ENCODE results near the gene C2orf92. TPM values are rescaled to one million over a fixed set of nuclear protein-coding genes. Genes with fewer than 3 reads are reported as not detected.
"Not testable (repeated sequence)": the region's sequence is repeated elsewhere in the genome, so short reads cannot be mapped to it uniquely, and the experiment has no call there.

Gene C2orf92
- total RNA-seq, 1 donor from 2014 or later = 20.0 TPM

DNA sequence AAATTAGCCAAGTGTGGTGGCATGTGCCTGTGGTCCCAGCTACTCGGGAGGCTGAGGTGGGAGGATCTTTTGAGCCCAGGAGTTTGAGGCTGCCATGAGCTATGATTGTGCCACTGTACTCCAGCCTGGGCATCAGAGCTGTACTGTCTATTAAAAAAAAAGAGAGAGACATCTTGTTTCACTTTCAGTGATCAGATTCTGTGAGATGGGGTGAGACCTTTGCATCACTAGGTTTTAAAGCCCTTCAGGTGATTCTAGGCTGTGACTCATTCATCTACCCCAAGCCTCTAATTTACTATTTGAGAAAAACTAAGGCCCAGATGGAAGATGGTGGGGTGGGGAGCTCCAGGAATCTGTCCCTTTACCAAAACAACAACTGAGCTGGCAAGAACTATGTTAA, 7.1 kb downstream of the C2orf92 start:
- TF ChIP-seq CTCF (IDR thresholded peaks at IDR 0.05; ENCODE audit: unreplicated experiment) = no peak
- Mint-ChIP-seq H3K27ac (no peak overlapping the region), H3K27me3 (ENCODE audit: low read depth) (no peaks in the 10 kb centered on the region), H3K4me3 (no peak overlapping the region), H3K36me3 (peaks cover 8% of the 10 kb centered on the region), H3K9me3 (peaks cover 23% of the 10 kb centered on the region), H3K4me1 (peaks cover 23% of the 10 kb centered on the region)
- DNase-seq (ENCODE audit: low spot score in 2 of 2, unreplicated experiment in 2 of 2) = no peak

- H3K27ac Mint-ChIP-seq = no peak overlapping the region
- DNase-seq (ENCODE audit: low spot score in 2 of 2, unreplicated experiment in 2 of 2) = no peak
- H3K9me3 Mint-ChIP-seq = peaks cover 32% of the 10 kb centered on the region
- no peak overlapping the region for H3K4me3 Mint-ChIP-seq
- no peaks in the 10 kb centered on the region for H3K27me3 Mint-ChIP-seq (ENCODE audit: low read depth)
- peaks cover 8% of the 10 kb centered on the region for H3K36me3 Mint-ChIP-seq
- peaks cover 23% of the 10 kb centered on the region for H3K4me1 Mint-ChIP-seq
- TF ChIP-seq CTCF (IDR thresholded peaks at IDR 0.05; ENCODE audit: unreplicated experiment) = no peak
Measured at GRCh38 chr2:97677480-97677879, 8.0 kb downstream of the C2orf92 start.

GRCh38 chr2:97678298-97678697, 8.8 kb downstream of the C2orf92 start:
- no peak overlapping the region for H3K27ac Mint-ChIP-seq
- no peak for DNase-seq (ENCODE audit: low spot score in 2 of 2, unreplicated experiment in 2 of 2)
- peaks cover 35% of the 10 kb centered on the region for H3K9me3 Mint-ChIP-seq
- H3K4me1 Mint-ChIP-seq = peaks cover 19% of the 10 kb centered on the region
- peaks cover 8% of the 10 kb centered on the region for H3K36me3 Mint-ChIP-seq
- no peak for TF ChIP-seq CTCF (IDR thresholded peaks at IDR 0.05; ENCODE audit: unreplicated experiment)
- H3K4me3 Mint-ChIP-seq = no peak overlapping the region
- no peaks in the 10 kb centered on the region for H3K27me3 Mint-ChIP-seq (ENCODE audit: low read depth)

DNA sequence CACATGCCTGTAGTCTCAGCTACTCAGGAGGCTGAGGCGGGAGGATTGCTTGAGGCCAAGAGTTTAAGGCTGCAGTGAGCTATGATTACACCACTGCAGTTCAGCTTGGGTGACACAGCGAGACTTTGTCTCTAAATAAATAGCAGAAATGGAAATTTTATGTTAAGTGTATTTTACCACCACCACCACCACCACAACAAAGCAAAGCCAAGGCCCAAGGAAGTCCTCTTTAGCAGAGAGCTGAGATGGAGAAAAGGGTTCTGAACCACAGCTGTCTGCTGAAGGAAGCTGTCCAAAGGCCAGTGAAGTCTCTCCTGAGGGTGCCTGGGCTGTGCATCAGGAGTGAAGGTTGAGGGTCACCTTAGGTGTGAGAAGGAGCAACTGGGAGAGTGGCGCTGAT, 17.7 kb downstream of the C2orf92 start:
- H3K36me3 Mint-ChIP-seq; H3K27me3 Mint-ChIP-seq (ENCODE audit: low read depth); H3K4me3 Mint-ChIP-seq; H3K9me3 Mint-ChIP-seq; H3K27ac Mint-ChIP-seq: not testable (repeated sequence)
- peak in 1 of 2 experiments; percentile 2 for DNase-seq (ENCODE audit: low spot score in 2 of 2, unreplicated experiment in 2 of 2)
- H3K4me1 Mint-ChIP-seq = peaks cover 15% of the 10 kb centered on the region

- no peak for TF ChIP-seq CTCF (IDR thresholded peaks at IDR 0.05; ENCODE audit: unreplicated experiment)
- peak in 1 of 2 experiments; percentile 25 for DNase-seq (ENCODE audit: low spot score in 2 of 2, unreplicated experiment in 2 of 2)
- Mint-ChIP-seq H3K4me1 (peaks cover 15% of the 10 kb centered on the region), H3K27me3 (ENCODE audit: low read depth) (no peaks in the 10 kb centered on the region), H3K4me3 (no peak overlapping the region), H3K27ac (peak overlapping the region; percentile 49), H3K9me3 (peaks cover 5% of the 10 kb centered on the region), H3K36me3 (no peaks in the 10 kb centered on the region)
Measured at GRCh38 chr2:97688062-97688827, 18.7 kb downstream of the C2orf92 start.

DNA sequence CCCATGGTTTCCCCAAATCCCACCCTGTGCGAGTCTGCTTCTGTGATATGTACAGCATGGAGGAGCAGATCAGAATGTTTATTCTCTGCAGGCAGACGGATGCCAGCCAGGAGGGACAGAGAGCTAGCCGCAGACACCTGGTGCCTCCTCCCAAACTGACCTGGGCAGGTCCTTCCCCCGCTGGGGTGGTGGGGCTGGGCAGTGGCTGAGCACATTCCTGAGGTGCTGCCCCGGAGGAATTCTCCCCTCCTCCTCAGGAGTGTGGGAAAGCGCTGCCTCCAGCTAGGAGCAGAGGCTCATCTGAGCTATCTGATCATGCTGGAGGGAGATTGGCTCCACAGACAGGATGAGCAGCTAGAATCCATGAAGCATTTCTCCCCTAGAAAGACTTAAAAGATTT, 21.7 kb downstream of the C2orf92 start:
- H3K4me3 Mint-ChIP-seq = no peak overlapping the region
- H3K9me3 Mint-ChIP-seq = peaks cover 9% of the 10 kb centered on the region
- no peaks in the 10 kb centered on the region for H3K27me3 Mint-ChIP-seq (ENCODE audit: low read depth)
- peak overlapping the region; percentile 15 for H3K27ac Mint-ChIP-seq
- no peak for TF ChIP-seq CTCF (IDR thresholded peaks at IDR 0.05; ENCODE audit: unreplicated experiment)
- H3K36me3 Mint-ChIP-seq = no peaks in the 10 kb centered on the region
- DNase-seq (ENCODE audit: low spot score in 2 of 2, unreplicated experiment in 2 of 2) = peak in 1 of 2 experiments; percentile 35
- peaks cover 25% of the 10 kb centered on the region for H3K4me1 Mint-ChIP-seq
